Neural progenitor cell (in vitro differentiated cells): ENCODE results near the gene SHROOM3.

Experiments
- EZH2phosphoT487 ChIP-seq: fragments of 200-600 bp; sonication (generic); IDR thresholded peaks from 2 replicates; pipeline ENCODE4 v1.6.1; 2017; ENCODE audit warnings: antibody characterized with exemption
- TF ChIP-seq, protein P1 (sequence below): fragments of 200-600 bp; sonication (generic); IDR thresholded peaks from 2 replicates; pipeline ENCODE4 v1.5.1; 2017; ENCODE audit warnings: antibody characterized with exemption, mild to moderate bottlenecking

DNA sequence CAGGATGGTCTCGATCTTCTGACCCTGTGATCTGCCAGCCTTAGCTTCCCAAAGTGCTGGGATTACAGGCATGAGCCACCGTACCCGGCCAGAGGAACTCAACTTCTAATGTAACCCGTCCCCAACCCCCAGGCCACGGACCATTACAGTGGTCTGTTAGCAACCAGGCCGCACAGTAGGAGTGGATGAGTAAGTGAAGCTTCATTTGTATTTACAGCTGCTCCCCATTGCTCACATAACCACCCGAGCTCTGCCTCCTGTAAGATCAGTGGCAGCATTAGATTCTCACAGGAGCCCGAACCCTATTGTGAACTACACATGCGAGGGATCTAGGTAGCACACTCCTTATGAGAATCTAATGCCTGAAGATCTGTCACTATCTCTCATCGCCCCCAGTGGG lies 119.6 kb downstream of the SHROOM3 start:
- TF ChIP-seq EZH2phosphoT487: no peak
- TF ChIP-seq, protein P1, sequence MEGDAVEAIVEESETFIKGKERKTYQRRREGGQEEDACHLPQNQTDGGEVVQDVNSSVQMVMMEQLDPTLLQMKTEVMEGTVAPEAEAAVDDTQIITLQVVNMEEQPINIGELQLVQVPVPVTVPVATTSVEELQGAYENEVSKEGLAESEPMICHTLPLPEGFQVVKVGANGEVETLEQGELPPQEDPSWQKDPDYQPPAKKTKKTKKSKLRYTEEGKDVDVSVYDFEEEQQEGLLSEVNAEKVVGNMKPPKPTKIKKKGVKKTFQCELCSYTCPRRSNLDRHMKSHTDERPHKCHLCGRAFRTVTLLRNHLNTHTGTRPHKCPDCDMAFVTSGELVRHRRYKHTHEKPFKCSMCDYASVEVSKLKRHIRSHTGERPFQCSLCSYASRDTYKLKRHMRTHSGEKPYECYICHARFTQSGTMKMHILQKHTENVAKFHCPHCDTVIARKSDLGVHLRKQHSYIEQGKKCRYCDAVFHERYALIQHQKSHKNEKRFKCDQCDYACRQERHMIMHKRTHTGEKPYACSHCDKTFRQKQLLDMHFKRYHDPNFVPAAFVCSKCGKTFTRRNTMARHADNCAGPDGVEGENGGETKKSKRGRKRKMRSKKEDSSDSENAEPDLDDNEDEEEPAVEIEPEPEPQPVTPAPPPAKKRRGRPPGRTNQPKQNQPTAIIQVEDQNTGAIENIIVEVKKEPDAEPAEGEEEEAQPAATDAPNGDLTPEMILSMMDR: no peak
